GM15510 (cell line): ENCODE measurements around the gene FAM222B.

ENCODE experiments used
- POLR2A ChIP-seq: IDR thresholded peaks from 3 replicates; pipeline ENCODE4 v1.6.1; 2011; ENCODE audit warnings: borderline replicate concordance; ENCODE audit not compliant: insufficient read length; ENCODE audit errors: extremely low read depth

Gene FAM222B

DNA sequence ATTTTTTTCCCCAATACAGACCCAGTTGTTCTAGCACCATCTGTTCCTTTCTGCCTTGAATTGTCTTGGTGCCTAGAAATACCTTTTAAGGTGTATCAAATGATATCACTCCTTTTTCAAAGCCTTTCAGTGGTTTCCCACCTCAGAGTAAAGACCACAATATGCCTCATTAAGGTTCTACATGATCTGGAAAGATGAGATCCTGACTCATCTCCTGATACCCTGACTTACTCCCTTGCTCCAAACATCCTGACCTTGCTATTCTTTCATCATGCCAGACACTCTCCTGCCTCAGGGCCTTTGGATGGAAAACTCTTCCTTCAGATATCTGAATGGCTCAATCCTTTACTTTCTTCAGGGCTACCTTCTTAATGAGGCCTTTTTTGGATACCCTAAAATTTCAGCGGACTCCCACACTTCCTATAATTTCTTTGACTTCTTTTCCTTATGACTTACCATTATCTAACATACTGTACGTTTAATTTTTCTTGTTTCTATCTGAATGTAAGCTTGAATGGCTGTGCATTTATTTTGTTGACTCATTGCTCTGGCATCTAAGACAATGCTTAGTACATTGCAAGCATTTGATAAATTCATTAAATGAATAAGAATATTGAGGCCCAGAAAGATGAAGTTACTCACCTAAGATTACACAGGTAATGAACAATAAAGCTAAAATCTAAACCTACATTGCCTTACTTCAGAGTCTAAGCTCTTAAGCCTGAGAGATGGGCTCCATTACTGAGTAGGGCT is 35.7 kb upstream of the FAM222B start:
- TF ChIP-seq POLR2A: no peak

- no peak for TF ChIP-seq POLR2A
Measured at GRCh38 chr17:28875848-28876550, 33.4 kb upstream of the FAM222B start.

DNA sequence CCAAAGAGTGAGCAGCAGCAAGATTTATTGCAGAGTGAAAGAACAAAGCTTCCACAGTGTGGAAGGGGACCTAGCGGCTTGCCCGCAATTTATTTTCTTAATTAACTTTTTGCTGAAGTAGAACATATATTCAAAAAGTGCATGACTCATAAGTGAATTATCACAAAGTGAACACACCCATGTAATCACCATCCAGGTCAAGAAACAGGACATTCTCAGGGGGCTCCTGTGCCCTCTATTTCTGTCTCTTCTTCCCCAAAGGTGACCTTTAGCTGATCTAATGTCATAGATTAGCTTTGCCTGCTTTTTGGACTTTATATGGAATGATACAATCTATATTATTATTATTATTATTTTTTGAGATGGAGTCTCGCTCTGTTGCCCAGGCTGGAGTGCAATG is 32.2 kb upstream of the FAM222B start:
- TF ChIP-seq POLR2A: no peak

DNA sequence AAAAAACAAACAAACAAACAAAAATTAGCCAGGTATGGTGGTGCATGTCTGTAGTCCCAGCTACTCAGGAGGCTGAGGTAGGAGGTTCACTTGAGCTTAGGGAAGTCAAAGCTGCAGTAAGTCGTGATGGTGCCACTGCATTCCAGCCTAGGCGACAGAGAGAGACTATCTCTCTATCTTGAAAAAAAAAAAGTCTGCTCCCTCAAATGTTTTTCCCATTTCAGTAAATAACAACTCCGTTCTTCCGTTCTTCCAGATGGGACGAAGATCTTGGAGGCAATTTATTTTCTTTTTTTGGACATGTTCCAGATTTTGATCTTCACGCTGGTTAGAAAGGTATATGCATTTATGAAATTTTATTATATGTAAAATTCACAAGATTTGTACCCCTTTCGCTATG is 31.2 kb upstream of the FAM222B start:
- TF ChIP-seq POLR2A: no peak

DNA sequence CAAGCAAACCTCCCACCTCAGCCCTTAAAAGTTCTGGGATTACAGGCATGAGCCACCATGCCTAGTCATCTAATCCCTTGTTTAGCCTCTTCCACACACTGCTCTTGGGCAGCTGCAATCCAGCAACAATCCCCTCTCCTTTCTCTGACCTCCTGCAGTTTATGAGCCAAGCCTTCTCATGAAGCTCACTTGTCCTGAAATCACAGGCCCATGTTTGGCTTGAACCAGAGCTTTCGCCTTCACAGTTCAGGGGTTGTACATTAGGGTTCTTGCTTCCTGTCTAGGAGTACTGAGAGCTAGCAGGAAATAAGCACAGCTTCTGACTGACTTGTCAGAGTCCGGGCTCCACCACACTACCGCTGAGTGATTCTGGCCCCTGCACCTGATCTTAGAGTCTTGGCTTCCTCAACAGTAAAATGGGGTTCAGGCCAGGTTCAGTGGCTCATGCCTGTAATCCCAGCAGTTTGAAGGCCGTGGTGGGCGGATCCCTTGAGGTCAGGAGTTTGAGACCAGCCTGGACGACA is 28.5 kb upstream of the FAM222B start:
- peak; percentile 22 for TF ChIP-seq POLR2A

DNA sequence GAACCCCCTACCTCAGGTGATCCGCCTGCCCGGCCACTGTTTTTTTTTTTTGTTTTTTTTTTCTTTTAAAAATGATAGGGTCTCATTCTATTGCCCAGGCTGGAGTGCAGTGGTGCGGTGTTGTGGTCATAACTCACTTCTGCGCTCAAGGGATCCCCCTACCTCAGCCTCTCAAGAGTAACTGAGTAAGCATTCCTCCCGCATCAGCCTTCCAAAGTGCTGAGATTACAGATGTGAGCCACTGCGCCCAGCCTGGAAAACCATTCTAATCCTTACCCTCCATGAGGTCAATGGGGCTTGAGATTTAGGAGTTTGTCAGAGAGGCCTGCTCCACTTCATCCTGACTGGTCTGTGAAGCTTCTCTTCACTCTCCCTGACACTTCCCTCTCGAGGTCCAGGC is 24.7 kb upstream of the FAM222B start:
- TF ChIP-seq POLR2A: no peak

- TF ChIP-seq POLR2A: no peak
Measured at GRCh38 chr17:28865946-28866752, 23.6 kb upstream of the FAM222B start.

DNA sequence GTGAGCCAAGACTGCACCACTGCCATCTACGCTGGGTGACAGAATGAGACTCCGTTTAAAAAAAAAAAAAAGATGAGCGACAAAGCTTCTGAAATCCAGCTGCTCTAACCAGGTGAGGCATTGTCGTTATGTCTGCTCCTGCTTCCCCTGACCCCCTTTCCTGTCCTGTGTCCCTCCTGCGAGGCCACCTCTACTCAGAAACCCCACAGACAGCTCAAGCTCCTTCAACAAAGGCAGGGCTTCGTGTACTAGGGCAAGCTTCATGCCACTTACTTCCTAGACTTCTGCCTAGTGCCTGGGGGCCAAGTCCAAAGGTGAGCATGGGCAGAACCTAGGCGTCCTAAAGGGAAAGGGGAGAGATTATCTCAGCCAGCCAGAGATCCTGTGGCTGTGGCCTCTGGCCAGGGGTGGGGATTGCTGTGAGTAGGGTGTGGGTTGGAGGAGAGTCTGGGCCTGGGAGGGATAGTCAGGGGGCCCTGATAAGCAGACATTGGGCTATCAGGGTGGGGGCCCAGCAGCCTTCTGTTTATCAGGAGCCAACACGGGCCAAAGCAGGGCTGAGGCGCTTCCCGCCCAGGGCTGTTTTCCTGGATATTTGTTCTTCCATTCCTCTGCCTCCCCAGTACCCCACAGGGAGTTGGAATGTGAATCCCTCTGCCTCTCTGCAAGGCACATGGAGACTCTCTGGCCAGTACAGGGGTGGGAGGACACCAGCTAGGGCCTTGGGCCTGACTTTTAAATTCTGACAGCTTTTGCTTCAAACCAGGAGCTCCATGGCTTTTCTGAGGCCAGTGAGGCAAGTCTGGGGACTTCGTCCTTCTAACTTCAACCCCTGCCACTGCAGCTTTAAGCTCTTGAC is 22.6 kb upstream of the FAM222B start:
- no peak for TF ChIP-seq POLR2A

GRCh38 chr17:28863953-28864352 is 21.4 kb upstream of the FAM222B start:
- no peak for TF ChIP-seq POLR2A

DNA sequence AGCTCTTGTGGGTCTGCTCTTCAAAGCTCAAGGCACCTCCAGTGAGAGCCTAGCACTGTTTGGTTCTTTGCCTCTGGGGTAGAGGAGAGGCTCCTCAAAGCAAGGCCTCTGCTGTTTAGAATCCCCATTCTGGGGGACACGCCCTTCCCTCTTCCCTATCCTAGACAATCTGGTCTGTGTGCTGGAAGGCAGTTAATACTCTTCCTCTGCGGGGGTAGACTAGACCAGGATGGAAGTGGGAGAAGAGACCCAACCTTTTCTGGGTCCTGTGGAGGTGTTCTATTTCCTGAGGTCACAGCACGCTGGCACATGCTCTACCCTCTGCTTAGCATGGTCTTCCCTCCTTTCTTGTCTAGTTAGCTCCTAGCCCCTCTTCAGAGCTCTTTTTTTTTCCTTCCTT is 20.0 kb upstream of the FAM222B start:
- no peak for TF ChIP-seq POLR2A

- no peak for TF ChIP-seq POLR2A
Measured at GRCh38 chr17:28861393-28862203, 19.0 kb upstream of the FAM222B start.

GRCh38 chr17:28860363-28860808 is 17.8 kb upstream of the FAM222B start:
- TF ChIP-seq POLR2A: no peak

- TF ChIP-seq POLR2A: no peak
Measured at GRCh38 chr17:28858801-28859355, 16.3 kb upstream of the FAM222B start.

DNA sequence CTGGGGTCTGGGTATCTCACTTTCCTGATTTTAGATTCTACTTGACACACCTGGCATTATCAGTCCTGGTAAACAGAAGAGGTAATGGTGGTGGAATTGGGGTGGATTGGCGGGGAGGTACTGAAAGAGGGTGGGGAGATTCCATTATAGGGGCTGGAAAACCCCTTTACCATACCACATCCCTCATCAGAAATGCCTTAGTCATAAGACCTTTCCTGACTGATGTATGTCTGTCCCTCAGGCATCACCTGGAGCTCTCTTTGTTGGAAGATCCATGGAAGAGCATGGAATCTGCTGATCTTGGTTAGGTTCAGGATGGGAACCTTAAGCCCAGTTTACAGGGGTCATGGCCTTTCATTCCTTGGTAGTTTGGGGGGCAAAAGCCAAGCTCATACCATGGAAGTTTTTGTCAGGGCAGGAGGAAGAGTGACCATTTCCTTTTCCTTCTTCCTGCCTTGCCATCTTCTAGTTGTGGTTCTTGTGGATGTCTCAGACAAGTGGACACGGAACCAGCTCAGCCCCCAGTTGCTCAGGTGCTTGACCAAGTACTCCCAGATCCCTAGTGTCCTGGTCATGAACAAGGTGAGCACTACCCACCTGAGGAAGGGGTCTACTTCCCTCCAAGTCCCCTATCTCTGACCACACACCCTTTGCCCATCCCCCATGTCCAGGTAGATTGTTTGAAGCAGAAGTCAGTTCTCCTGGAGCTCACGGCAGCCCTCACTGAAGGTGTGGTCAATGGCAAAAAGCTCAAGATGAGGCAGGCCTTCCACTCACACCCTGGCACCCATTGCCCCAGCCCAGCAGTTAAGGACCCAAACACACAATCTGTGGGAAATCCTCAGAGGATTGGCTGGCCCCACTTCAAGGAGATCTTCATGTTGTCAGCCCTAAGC is 15.6 kb upstream of the FAM222B start:
- TF ChIP-seq POLR2A: no peak
